ENCODE data around the gene UBE3A.

Gene UBE3A

GRCh38 chr15:25403771-25404170, 35.1 kb downstream of the UBE3A start:
- DNase-seq (ENCODE audit: low read depth in 3 of 3), result no peak

GRCh38 chr15:25402342-25402741, 36.5 kb downstream of the UBE3A start:
- DNase-seq (ENCODE audit: low read depth in 3 of 3), result no peak

GRCh38 chr15:25401501-25401900, 37.3 kb downstream of the UBE3A start:
- DNase-seq (ENCODE audit: low read depth in 3 of 3), result no peak

GRCh38 chr15:25397100-25397499, 41.7 kb downstream of the UBE3A start:
- no peak for DNase-seq (ENCODE audit: low read depth in 3 of 3)

GRCh38 chr15:25394898-25395297, 43.9 kb downstream of the UBE3A start:
- no peak for DNase-seq (ENCODE audit: low read depth in 3 of 3)

GRCh38 chr15:25392806-25393205, 46.0 kb downstream of the UBE3A start:
- no peak for DNase-seq (ENCODE audit: low read depth in 3 of 3)

GRCh38 chr15:25391971-25392721, 46.7 kb downstream of the UBE3A start:
- DNase-seq (ENCODE audit: low read depth in 3 of 3), result no peak

GRCh38 chr15:25385986-25386385, 52.8 kb downstream of the UBE3A start:
- no peak for DNase-seq (ENCODE audit: low read depth in 3 of 3)

- no peak for DNase-seq (ENCODE audit: low read depth in 3 of 3)
Observed at GRCh38 chr15:25381579-25381978, 57.2 kb downstream of the UBE3A start.

GRCh38 chr15:25378501-25378901, 60.3 kb downstream of the UBE3A start:
- no peak for DNase-seq (ENCODE audit: low read depth in 3 of 3)

GRCh38 chr15:25375557-25375956, 63.3 kb downstream of the UBE3A start:
- no peak for DNase-seq (ENCODE audit: low read depth in 3 of 3)

GRCh38 chr15:25374143-25374542, 64.7 kb downstream of the UBE3A start:
- DNase-seq (ENCODE audit: low read depth in 3 of 3), result no peak

- DNase-seq (ENCODE audit: low read depth in 3 of 3), result no peak
Observed at GRCh38 chr15:25372298-25372697, 66.5 kb downstream of the UBE3A start.

GRCh38 chr15:25368850-25369249, 70.0 kb downstream of the UBE3A start:
- no peak for DNase-seq (ENCODE audit: low read depth in 3 of 3)

- no peak for DNase-seq (ENCODE audit: low read depth in 3 of 3)
Observed at GRCh38 chr15:25366058-25366457, 72.8 kb downstream of the UBE3A start.

- DNase-seq (ENCODE audit: low read depth in 3 of 3), result no peak
Observed at GRCh38 chr15:25362545-25362944, 76.3 kb downstream of the UBE3A start.

- no peak for DNase-seq (ENCODE audit: low read depth in 3 of 3)
Observed at GRCh38 chr15:25347707-25348106, 91.1 kb downstream of the UBE3A start.

GRCh38 chr15:25346371-25346770, 92.5 kb downstream of the UBE3A start:
- no peak for DNase-seq (ENCODE audit: low read depth in 3 of 3)

GRCh38 chr15:25345943-25346342, 92.9 kb downstream of the UBE3A start:
- no peak for DNase-seq (ENCODE audit: low read depth in 3 of 3)

- DNase-seq (ENCODE audit: low read depth in 3 of 3), result no peak
Observed at GRCh38 chr15:25342629-25343028, 96.2 kb downstream of the UBE3A start.

- DNase-seq (ENCODE audit: low read depth in 3 of 3), result no peak
Observed at GRCh38 chr15:25339431-25339830, 99.4 kb downstream of the UBE3A start.

- DNase-seq (ENCODE audit: low read depth in 3 of 3), result no peak
Observed at GRCh38 chr15:25335279-25335678, 103.5 kb downstream of the UBE3A start.

- no peak for DNase-seq (ENCODE audit: low read depth in 3 of 3)
Observed at GRCh38 chr15:25333049-25333448, 105.8 kb downstream of the UBE3A start.

GRCh38 chr15:25332306-25332705, 106.5 kb downstream of the UBE3A start:
- DNase-seq (ENCODE audit: low read depth in 3 of 3), result no peak

All from stimulated activated CD4-positive, alpha-beta T cell treated with anti-CD3 and anti-CD28 coated beads, TNF-alpha, amount 100 ng/mL, for 4 hours (primary cell).